SK-N-SH treated with all-trans-retinoic acid at 6 μM for 48 hours (cell line): ENCODE results near the gene WFDC13.
"Not testable (repeated sequence)": the region's sequence is repeated elsewhere in the genome, so short reads cannot be mapped to it uniquely, and the experiment has no call there.

Source experiments
- ATAC-seq: fragments of 200-7000 bp; cut with Tn5 transposase; 3 replicates; pipeline ENCODE4 v1.9.1; 2020; ENCODE audit warnings: mild to moderate bottlenecking, moderate library complexity
- ARNTL ChIP-seq: fragments of 450-650 bp; formaldehyde crosslinking; IDR thresholded peaks from 2 replicates; pipeline ENCODE4 v1.5.0; 2020; ENCODE audit warnings: low read depth, mild to moderate bottlenecking, moderate library complexity, borderline replicate concordance
- BACH2 ChIP-seq: fragments of 250-450 bp; sonication (Bioruptor Pico); IDR thresholded peaks from 2 replicates; pipeline ENCODE4 v1.9.0; 2021; ENCODE audit warnings: mild to moderate bottlenecking, borderline replicate concordance
- CREB5 ChIP-seq: fragments of 250-450 bp; sonication (Bioruptor Pico); IDR thresholded peaks from 2 replicates; pipeline ENCODE4 v1.5.1; 2020; ENCODE audit warnings: low read depth, mild to moderate bottlenecking, moderate library complexity
- CSDC2 ChIP-seq: fragments of 250-450 bp; sonication (Bioruptor Pico); IDR thresholded peaks from 2 replicates; pipeline ENCODE4 v1.5.0; 2020; ENCODE audit warnings: mild to moderate bottlenecking, moderate library complexity
- CSRNP3 ChIP-seq: fragments of 250-450 bp; sonication (Bioruptor Pico); IDR thresholded peaks from 2 replicates; pipeline ENCODE4 v1.5.1; 2021; ENCODE audit warnings: mild to moderate bottlenecking, moderate library complexity
- ESRRG ChIP-seq: fragments of 250-450 bp; sonication (Bioruptor Pico); IDR thresholded peaks from 2 replicates; pipeline ENCODE4 v1.6.1; 2021; ENCODE audit warnings: mild to moderate bottlenecking
- GLIS3 ChIP-seq: fragments of 250-450 bp; sonication (Bioruptor Pico); IDR thresholded peaks from 2 replicates; pipeline ENCODE4 v1.5.0; 2020; ENCODE audit warnings: mild to moderate bottlenecking, moderate library complexity
- OSR1 ChIP-seq: fragments of 250-450 bp; sonication (Bioruptor Pico); IDR thresholded peaks from 2 replicates; pipeline ENCODE4 v1.8.0; 2022; ENCODE audit warnings: moderate library complexity, mild to moderate bottlenecking, inconsistent platforms
- PATZ1 ChIP-seq: fragments of 250-450 bp; sonication (Bioruptor Pico); IDR thresholded peaks from 2 replicates; pipeline ENCODE4 v1.8.0; 2020; ENCODE audit warnings: mild to moderate bottlenecking, moderate library complexity, borderline replicate concordance
- POU6F1 ChIP-seq: fragments of 250-450 bp; sonication (Bioruptor Pico); IDR thresholded peaks from 2 replicates; pipeline ENCODE4 v1.8.0; 2021; ENCODE audit warnings: low read depth, mild to moderate bottlenecking, moderate library complexity, borderline replicate concordance
- PPARA ChIP-seq: fragments of 250-450 bp; sonication (Bioruptor Pico); IDR thresholded peaks from 2 replicates; pipeline ENCODE4 v1.5.0; 2020; ENCODE audit warnings: mild to moderate bottlenecking, borderline replicate concordance
- RARB ChIP-seq: fragments of 250-450 bp; sonication (Bioruptor Pico); IDR thresholded peaks from 2 replicates; pipeline ENCODE4 v1.8.0; 2021; ENCODE audit warnings: mild to moderate bottlenecking, moderate library complexity
- SNAI2 ChIP-seq: fragments of 250-450 bp; sonication (Bioruptor Pico); IDR thresholded peaks from 2 replicates; pipeline ENCODE4 v1.5.0; 2020; ENCODE audit warnings: mild to moderate bottlenecking, moderate library complexity
- TCF4 ChIP-seq: fragments of 250-450 bp; sonication (Bioruptor Pico); IDR thresholded peaks from 2 replicates; pipeline ENCODE4 v1.8.0; 2021; ENCODE audit warnings: mild to moderate bottlenecking, moderate library complexity, borderline replicate concordance
- TOX ChIP-seq: fragments of 250-450 bp; sonication (Bioruptor Pico); IDR thresholded peaks from 2 replicates; pipeline ENCODE4 v1.8.0; 2021; ENCODE audit warnings: mild to moderate bottlenecking, moderate library complexity, borderline replicate concordance
- ZC3H10 ChIP-seq: fragments of 250-450 bp; sonication (Bioruptor Pico); IDR thresholded peaks from 2 replicates; pipeline ENCODE4 v1.5.1; 2021; ENCODE audit warnings: mild to moderate bottlenecking, moderate library complexity
- ZFP3 ChIP-seq: fragments of 250-450 bp; sonication (Bioruptor Pico); IDR thresholded peaks from 2 replicates; pipeline ENCODE4 v1.5.0; 2020; ENCODE audit warnings: mild to moderate bottlenecking, moderate library complexity
- ZFP30 ChIP-seq: fragments of 450-650 bp; formaldehyde crosslinking; IDR thresholded peaks from 2 replicates; pipeline ENCODE4 v1.5.0; 2022; ENCODE audit warnings: mild to moderate bottlenecking, moderate library complexity
- ZNF565 ChIP-seq: fragments of 450-650 bp; formaldehyde crosslinking; conservative IDR thresholded peaks from 2 replicates; pipeline ENCODE4 v1.5.0; 2020; ENCODE audit warnings: low read depth, mild to moderate bottlenecking, moderate library complexity
- ZNF70 ChIP-seq: fragments of 450-650 bp; formaldehyde crosslinking; IDR thresholded peaks from 2 replicates; pipeline ENCODE4 v1.5.0; 2020; ENCODE audit warnings: mild to moderate bottlenecking, moderate library complexity
- ZNF8 ChIP-seq: fragments of 450-650 bp; formaldehyde crosslinking; IDR thresholded peaks from 2 replicates; pipeline ENCODE4 v1.5.0; 2020; ENCODE audit warnings: mild to moderate bottlenecking, moderate library complexity

Gene WFDC13

GRCh38 chr20:45701873-45702272, at the start of gene WFDC13:
Gene WFDC13, plus strand, starts transcription at chr20:45702038. Its CDS starts 86 bp downstream, at chr20:45702124.
- no peak for ATAC-seq
- TF ChIP-seq PPARA (CRISPR knock-in tag) (no peak), ZNF8 (CRISPR knock-in tag) (no peak), TOX (CRISPR knock-in tag) (no peak), GLIS3 (CRISPR knock-in tag) (no peak), ESRRG (CRISPR knock-in tag) (no peak), ZNF70 (CRISPR knock-in tag) (no peak), ZFP3 (no peak), OSR1 (CRISPR knock-in tag) (no peak)

- not testable (repeated sequence) for ATAC-seq
Observed at GRCh38 chr20:45657038-45657437, 44.8 kb upstream of the WFDC13 start.

GRCh38 chr20:45670139-45670538, 31.7 kb upstream of the WFDC13 start, which contains the start of gene WFDC11:
Gene WFDC11, minus strand, starts transcription at chr20:45670239. Its CDS starts 19,639 bp downstream, at chr20:45650600.
- ATAC-seq: no peak
- TF ChIP-seq RARB (no peak), POU6F1 (CRISPR knock-in tag) (no peak), ARNTL (CRISPR knock-in tag) (no peak), CREB5 (no peak), ZNF565 (CRISPR knock-in tag) (no peak), PATZ1 (CRISPR knock-in tag) (no peak), ZC3H10 (no peak), ESRRG (CRISPR knock-in tag) (no peak), TOX (CRISPR knock-in tag) (no peak), TCF4 (CRISPR knock-in tag) (no peak)

- TF ChIP-seq ZC3H10: no peak
- TF ChIP-seq RARB: no peak
- no peak for TF ChIP-seq ZFP30 (CRISPR knock-in tag)
- TF ChIP-seq CSRNP3 (CRISPR knock-in tag): no peak
- no peak for TF ChIP-seq BACH2 (CRISPR knock-in tag)
- no peak for TF ChIP-seq CSDC2 (CRISPR knock-in tag)
- no peak for TF ChIP-seq TCF4 (CRISPR knock-in tag)
- TF ChIP-seq ZNF70 (CRISPR knock-in tag): no peak
- TF ChIP-seq ESRRG (CRISPR knock-in tag): no peak
- TF ChIP-seq PPARA (CRISPR knock-in tag): no peak
- TF ChIP-seq SNAI2: no peak
- TF ChIP-seq POU6F1 (CRISPR knock-in tag): no peak
- no peak for TF ChIP-seq OSR1 (CRISPR knock-in tag)
- TF ChIP-seq CREB5: no peak
- TF ChIP-seq TOX (CRISPR knock-in tag): no peak
- TF ChIP-seq ZNF8 (CRISPR knock-in tag): no peak
- no peak for TF ChIP-seq ARNTL (CRISPR knock-in tag)
- TF ChIP-seq ZFP3: no peak
- no peak for ATAC-seq
Observed at GRCh38 chr20:45672765-45673164, 29.1 kb upstream of the WFDC13 start.
